NCI-H1694 treated with DMSO at 0.1 percent for 48 hours (cell line): ENCODE results near the gene TRIM29.

Experiments used
- DNase-seq: peaks from one replicate; lab custom pipeline; 2025; lab: John Stamatoyannopoulos, UW

The TRIM29 gene

GRCh38 chr11:120122924-120123683 lies 14.8 kb downstream of the TRIM29 start:
- DNase-seq, result no peak

DNA sequence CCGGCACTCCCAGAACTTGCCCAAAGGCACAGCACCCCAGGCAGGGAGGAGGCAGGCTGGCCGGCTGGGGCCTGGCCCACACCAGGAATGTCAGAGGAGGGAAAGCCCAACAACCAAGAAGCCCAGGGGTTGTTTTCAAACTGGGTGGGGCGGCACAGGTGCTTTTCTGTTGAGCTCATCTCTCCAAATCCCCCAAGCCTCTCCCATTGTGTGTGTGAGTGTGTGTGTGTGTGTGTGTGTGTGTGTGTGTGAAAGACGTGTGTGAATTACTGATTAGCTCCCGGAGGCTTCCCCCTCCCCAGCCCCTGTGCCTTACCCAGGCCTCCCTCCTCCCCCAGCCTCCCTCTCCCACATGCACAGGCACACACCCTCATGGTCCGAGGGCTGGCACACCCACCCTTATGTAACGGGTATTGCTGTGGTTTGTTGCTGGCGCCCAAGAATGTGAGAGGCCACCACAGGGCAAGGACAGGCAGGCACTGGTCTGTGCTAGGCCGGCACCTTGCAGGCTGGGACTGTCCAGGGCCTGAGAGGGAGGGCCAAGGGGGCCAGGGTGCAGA lies 15.9 kb downstream of the TRIM29 start:
- DNase-seq, result no peak

GRCh38 chr11:120121336-120121735 lies 16.6 kb downstream of the TRIM29 start:
- no peak for DNase-seq

DNA sequence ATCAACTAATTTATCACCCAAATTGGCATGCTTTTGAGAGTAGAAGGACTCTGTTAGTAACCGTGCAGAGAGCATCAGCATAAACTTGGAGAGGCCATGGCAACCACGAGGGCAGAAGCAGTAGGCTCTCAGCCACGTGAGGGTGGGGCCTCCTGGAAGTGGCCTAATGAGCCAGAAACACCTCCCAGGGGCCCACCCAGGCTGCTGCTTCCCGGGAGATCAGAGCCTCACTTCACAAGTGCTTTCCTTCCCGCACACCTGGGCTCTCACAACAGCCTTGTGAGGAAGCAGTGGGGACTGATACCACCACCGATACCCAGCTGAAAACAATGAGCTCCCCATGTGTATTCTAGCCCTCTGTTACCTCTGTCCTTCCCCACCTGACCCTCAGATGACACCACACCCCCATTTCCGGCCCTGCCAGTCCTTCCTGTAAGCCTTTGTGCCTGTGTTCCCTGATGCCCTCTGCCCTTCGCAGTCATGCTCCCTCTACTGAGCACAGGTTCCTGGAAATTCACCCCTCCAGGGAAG lies 17.0 kb downstream of the TRIM29 start:
- DNase-seq, result no peak

DNA sequence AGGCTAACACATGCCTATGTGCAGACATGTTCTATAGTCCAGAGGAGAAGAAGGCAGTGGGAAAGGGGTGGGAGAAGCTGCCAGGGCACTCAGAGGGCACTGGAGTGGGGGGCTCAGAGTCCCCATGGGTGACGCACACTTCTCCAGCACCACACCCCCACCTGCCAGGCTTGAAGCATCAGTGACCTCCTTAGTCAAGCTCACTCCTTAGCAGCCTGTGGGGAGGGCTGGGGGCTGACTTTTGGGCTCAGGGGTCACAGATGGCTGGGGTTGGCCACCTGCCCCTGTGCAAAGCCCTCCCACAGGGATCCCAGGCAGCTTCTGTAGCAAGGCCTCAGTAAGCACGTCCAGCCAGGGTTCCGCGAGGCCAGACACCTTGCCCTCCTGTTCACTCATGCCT lies 18.8 kb downstream of the TRIM29 start:
- no peak for DNase-seq

- no peak for DNase-seq
Observed at GRCh38 chr11:120117991-120118390, 19.9 kb downstream of the TRIM29 start.

DNA sequence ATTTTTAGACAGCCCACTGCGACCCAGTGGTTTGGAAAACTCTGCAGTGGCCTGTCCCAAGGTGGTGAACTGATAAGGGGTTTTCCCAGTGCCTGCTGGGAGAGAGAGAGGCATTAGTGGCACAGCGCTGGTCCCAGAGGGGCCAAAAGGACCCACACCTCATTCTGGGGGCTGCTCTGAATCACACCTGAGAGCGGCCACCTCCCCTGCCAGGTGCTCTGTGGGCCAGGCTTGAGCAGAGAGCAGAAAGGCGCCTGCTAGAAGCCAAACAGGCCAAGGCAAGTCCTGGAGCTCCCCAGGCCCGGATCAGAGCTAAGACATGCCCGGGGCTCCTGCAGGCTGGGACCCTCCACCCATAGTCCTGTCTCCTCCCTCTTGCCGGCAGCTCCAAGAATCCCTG lies 20.9 kb downstream of the TRIM29 start:
- DNase-seq, result no peak

DNA sequence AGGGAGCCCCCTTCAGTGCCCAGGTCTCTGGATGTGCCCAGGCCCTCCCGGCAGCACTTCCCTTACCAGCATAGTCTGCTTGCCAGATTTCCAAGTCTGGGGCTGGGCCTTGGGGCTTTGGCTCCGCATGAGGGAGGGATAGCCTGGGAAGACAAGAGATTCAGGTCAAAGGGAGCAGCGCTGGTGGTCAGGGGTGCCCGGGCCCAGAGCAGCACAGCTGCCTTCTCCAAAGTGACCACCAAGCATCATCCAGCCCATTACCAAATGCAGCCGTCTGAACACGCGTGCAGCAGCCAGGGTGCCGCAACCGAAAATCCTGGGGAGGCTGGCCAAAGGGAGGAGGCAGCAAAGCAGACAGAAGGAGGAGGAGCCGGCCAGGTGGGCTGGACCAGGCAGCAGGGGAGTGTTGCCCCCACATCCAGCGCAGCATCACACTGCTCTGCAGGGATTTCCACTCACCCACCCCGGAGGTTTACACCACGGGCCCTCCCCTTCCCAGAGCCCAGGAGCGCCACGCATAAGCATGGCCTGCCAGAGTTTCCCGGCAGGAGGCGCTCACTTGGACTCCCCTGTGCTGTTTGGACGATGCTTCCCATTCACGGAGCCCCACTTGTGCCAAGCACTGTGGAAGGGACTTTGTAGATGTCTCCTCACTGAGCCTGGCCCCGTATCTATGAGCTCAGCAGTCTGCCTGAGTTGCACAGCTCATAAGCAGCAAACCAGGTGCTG lies 22.5 kb downstream of the TRIM29 start:
- no peak for DNase-seq

DNA sequence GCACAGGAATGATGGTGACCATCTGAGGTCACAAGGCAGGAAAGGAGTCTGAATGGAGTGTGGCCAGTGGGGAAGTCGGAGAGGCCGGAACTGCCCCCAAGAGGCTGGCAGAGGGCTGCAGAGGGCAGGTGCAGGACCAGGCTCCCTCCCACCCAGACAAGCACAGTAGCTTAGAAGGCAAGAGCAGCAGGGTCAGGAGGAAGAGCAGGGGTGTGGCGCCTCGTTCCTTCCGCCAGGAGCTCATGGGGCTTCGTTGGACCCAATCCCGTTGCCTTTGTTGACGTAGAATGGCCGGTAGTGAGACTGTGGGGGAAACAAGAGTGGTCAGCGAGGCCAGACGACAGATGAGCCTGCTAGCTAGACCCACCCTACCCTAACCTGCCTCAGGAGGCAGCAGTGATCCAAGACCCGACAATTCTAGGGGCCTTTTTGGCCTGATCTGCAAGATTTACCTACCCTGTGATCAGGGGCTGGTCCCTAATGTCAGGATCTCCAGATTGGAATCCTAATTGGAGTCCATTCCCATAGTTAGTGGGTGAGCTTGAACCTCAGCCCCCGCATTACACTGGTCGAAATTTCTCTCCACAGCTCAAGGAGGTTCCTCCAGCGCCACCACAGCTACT lies 25.6 kb downstream of the TRIM29 start:
- DNase-seq, result no peak

DNA sequence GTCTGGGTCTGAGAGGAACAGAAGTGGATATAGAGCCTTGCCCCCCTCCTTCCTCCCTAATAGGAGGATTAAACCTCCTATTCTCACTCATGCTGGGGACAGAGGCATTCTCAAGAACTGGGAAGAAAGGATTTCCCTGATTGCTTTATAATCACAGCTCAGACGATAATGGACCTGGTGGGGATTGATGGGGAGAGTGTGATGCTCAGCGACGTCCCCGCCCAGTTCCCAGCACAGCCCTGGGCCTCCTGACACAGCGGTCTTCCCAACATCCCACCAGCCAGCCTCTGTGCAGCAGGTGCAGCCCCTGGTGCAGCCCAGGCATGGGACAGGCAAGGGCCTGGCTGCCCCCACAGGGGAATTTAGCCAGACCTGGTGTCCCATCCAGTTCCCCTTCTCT lies 28.4 kb downstream of the TRIM29 start:
- DNase-seq, result no peak

DNA sequence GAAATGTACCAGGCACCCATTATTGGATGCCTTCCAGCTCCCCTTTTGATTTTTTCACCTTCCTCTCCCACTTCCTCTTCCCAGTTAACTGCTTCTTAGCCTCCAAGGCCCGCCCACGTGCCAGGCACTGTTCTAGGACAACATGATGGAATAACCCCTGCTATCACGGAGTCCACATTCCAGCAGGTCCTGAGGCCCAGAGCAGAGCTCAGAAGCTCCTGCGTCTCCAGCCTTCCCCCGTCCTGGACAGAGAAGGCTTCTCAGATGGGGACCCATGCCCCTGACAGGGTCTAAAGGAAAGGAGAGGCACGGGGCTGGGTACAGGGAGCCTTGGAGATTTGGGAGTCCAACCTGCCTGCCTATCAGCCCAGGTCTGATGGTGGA lies 29.1 kb downstream of the TRIM29 start:
- no peak for DNase-seq

DNA sequence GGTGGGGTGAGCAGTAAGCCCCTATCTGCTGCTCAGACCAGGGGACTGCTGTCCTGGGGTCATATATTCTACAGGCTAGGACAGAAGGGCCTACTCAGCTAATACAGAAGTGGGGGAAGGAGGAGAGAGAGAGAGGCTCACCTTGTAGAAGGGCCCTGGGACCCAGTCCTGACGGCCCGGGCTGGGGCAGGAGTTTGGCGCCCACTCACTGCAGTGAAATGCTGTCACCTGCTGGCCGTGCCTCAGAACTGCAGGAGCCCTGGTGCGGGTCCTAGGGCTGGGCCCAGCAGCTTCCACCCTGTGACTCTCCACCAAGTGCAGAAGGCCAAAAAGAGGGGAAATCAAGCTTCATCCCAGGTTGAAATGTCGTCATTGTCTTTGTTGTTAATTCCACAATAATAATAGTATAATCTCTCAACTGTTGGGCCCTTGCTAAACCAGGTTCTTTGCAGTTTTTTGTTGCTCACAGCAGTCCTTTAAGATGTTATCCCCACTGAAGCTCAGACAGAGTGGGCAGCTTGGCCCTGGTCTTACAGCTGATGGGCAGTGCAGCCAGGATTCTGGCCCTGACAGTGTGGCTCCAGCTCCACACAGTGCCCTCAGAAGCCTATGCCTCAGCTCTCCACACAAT lies 29.6 kb downstream of the TRIM29 start:
- no peak for DNase-seq

DNA sequence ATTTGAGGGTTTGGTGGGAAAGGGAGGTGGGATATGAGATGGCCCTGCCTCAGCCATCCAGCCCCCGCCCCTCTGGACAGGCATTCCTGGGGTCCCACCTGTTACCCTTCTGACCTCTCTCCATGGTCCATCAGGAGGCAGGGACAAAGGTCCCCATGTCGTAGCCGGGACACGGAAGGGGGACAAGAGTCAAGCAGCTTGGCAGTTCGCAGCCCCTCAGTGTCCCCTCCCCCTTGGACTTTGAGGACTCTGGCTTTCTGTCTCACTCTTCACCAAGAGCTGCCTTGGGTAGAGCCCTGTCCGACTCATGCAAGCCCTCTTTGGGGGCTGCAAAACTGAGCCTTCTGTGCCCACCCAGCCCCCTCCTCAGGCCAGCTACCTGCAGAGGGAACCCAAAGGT lies 30.2 kb downstream of the TRIM29 start:
- DNase-seq, result no peak

DNA sequence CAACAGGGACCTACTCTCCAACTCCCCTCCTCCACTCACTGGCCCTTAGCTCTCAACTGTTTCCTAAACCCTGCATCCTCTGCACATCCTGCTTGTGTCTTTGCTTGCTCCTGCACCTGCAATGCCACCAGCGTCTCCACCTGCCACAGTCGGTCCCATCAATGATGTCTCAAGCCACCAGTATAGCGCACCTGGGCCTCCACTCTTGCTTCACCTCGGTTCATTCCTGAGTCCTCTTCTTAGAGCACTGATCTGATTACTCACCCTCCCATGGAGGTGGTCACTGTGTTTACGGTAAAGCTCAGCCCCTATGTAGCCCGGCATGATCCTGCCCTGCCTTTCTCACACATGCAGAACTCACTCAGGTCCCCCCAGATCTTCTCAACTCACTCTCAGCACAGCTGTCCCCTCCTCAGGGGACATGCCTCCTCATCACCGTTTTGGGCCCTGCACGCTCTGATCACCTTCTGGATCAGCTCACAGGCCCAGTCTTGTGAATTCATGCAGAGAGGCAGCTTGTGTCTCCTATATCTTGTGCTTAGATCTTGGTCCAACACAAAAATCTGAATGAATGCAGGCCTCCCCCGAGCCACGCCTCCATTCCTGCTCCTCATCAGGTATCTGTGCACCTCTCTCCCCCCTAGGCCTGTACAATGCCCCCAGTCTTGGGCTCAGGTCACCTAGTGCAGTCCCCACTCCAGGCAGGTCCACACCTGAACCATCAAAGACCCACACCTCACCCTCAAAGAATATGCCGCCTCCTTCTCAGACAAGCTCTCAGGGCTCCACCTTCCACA lies 31.4 kb downstream of the TRIM29 start:
- DNase-seq, result no peak

DNA sequence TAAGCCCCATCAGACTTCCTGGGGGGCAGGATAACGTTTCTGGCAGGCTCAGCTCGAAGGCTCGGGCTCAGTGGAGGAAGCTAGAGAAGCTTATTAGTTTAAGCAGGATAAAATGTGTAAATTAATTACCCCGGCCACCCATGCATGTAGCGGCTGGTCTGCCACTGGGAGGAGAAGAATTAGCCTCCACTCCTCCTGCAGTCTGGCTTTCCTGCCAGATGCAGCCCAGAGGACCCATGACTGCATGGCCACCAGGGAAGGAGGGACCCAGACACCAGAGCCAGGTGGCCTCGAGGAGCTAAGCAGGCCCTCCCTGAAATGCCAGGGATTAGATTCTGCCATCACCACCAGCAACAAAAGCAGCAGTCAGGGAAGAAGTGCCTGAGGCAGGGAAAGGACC lies 32.3 kb downstream of the TRIM29 start:
- DNase-seq, result no peak

- DNase-seq, result no peak
Observed at GRCh38 chr11:120104041-120104565, 33.8 kb downstream of the TRIM29 start.

DNA sequence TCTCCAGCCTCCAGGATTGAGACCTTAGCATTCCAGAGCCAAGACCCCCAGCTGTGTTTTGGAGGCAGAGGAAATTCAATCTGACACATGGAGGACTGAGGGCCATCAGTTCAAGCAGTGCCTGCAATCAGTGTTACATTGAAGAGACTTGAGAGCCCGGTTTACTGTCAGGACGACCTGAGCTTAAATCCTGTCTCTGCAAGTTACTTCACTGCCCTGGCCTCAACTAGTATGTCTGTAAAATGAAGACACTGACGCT lies 35.1 kb downstream of the TRIM29 start:
- no peak for DNase-seq

- no peak for DNase-seq
Observed at GRCh38 chr11:120102050-120102863, 35.7 kb downstream of the TRIM29 start.

DNA sequence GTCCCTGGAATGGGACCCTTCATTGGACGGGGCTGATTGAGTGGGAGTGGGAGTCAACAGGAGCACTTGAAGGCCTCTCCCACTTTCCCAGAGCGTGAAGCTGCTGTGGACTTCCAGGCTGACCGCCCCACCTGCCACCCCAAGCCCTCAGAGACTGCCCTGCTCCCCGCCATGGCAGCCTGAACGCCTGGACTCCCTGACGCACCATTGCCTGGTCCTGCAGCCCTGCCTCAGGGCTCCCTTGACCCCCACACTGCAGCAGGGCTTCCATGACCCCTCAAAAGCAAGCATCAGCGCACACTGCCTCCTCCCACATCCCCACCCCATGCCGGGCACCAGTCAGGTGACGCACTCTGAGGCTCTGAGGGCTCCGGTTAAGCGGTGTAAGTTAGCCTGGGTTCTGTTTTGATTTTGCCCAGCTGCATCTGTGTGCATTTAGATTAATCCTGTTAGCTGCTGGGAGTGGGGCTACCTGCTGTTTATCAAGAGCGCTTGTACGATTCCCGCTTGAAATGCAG lies 39.4 kb downstream of the TRIM29 start:
- DNase-seq, result no peak

- DNase-seq, result no peak
Observed at GRCh38 chr11:120097721-120098385, 40.1 kb downstream of the TRIM29 start.
